Esophagus squamous epithelium (tissue), 4 donors: ENCODE results near the gene PEX7.

Experiments
- CTCF ChIP-seq, 6 experiments: fragments of 450-650 bp in 4 of 6; fragments of 200-600 bp in 2 of 6; sonication (generic) in 2 of 6; IDR thresholded peaks; one replicate each; pipeline ENCODE4 v1.5.1; 2016 to 2019; ENCODE audit warnings: antibody characterized with exemption in 6 of 6, mild to moderate bottlenecking in 4 of 6, moderate library complexity in 4 of 6
- POLR2A ChIP-seq, 4 donors: fragments of 450-650 bp; IDR thresholded peaks; one replicate each; pipeline ENCODE4 v1.6.1; 2017; ENCODE audit warnings: antibody characterized with exemption in 4 of 4, mild to moderate bottlenecking in 4 of 4, moderate library complexity in 3 of 4

DNA sequence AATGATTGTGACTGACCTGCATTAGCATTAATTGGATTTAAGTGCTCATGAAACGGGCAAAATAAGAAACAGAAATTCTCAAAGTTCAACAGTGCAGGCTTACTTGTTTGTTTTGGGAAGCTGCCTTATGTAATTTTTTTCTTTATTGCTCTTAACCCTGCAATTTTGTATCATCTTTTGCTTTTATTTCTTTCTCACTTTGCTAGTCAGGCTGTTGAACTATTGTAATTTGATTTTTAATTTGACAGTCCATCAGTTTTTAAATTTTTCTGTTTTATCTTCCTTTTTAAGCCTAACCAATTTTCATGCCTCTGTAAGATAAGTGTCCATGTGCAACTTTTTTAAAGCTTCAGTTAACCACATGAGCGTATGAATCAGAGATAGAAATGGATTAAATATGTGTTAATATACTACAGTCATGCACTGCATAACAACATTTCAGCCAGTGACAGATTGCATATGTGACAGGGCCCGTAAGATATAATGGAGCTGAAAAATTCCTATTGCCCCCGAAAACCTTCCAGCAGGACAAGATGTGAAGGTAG is 44.6 kb downstream of the PEX7 start:
- TF ChIP-seq POLR2A (IDR thresholded peaks at IDR 0.05) (no peak), CTCF (IDR thresholded peaks at IDR 0.05) (no peak)
